Activated T-helper 1 cell treated with anti-CD3 and anti-CD28 coated beads, Interleukin-2, amount 50 U/mL, for 16 hours (primary cell): ENCODE data around the gene CSRP2.
A peak's percentile ranks its signal among the peaks of the same experiment; 100 is the strongest.

Source experiments
- DNase-seq, 2 donors: peaks; one replicate each; pipeline ENCODE4 v3.0.0-alpha.2; 2020; ENCODE audit warnings: low read depth in 1 of 2, low spot score in 1 of 2

The CSRP2 gene

GRCh38 chr12:76878899-76879709, at the start of gene CSRP2:
TSS of gene CSRP2 (minus strand) at chr12:76879019. CDS start at chr12:76866260, 12,759 bp downstream.
- DNase-seq: peak; percentile 10 to 27

GRCh38 chr12:76927170-76927784, 48.5 kb upstream of the CSRP2 start:
- DNase-seq: no peak

DNA sequence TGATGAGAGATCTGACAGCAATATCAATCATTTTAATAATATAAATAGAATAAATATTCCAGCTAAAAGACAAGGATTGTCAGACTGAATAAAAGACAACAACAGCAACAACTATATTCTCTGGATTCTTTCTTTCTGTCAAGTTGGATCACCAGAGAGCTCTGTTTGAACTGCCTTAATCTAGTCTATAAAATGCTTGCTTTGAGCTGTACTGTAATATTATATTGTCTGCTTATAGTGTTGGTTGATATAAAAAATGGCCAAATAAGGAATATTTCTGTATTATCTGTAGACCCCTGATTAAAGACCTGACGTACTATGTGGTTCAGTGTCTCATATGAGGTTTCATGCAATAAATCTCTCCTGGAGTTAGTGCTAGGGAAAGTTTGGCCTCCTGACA, 46.3 kb upstream of the CSRP2 start:
- no peak for DNase-seq

GRCh38 chr12:76922866-76923265, 44.0 kb upstream of the CSRP2 start:
- no peak for DNase-seq

GRCh38 chr12:76921891-76922664, 43.3 kb upstream of the CSRP2 start:
- no peak for DNase-seq

- no peak for DNase-seq
Observed at GRCh38 chr12:76921100-76921471, 42.3 kb upstream of the CSRP2 start.

GRCh38 chr12:76920172-76921099, 41.6 kb upstream of the CSRP2 start:
- no peak for DNase-seq

GRCh38 chr12:76919383-76920171, 40.8 kb upstream of the CSRP2 start:
- DNase-seq: no peak

DNA sequence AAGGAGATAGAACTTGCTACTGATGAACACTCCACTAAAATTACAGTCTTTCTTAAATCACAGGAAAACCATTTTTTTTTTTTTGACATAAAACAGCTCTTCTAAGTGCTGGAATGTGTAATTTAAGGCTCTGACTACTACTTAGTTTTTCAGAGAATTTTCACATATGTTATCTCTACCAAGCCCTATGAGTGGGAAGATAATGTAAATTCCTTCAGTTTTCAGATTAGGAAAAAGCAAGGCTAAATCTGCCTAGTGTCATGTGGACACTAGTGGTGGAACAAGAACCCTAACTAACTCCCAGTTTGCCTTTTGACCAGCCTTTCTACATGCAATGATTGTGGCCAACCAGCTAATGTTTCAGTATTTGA, 37.3 kb upstream of the CSRP2 start:
- no peak for DNase-seq

- DNase-seq: no peak
Observed at GRCh38 chr12:76915361-76916169, 36.7 kb upstream of the CSRP2 start.

DNA sequence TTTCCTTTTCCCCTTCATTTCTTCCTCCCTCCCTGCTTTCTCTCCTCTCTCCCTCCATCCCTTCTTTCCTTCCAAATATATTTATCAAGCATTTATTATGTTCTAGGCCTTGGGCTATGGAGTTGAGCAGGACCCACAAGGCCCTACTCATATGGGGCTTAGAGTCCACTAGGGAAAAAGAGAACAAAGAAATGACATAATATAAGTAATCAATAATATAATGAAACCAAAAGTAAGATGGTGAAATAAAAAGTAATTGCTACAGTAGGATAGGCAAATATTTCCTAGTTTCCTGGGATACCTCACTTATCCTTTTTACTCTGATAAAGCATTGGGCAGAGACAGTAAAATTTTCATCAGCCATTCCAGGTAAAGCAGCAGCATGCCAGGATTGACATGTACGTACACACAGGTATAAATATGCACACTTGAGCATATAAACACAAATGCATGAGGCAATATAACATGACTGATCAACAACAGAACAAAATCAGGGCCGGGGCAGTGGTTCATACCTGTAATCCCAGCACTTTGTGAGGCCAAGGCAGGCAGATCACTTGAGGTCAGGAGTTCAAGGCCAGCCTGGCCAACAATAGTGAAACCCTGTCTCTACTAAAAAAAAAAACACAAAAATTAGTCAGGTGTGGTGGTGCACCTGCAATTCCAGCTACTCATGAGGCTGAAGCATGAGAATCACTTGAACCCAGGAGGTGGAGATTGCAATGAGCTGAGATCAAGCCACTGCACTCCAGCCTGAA, 35.5 kb upstream of the CSRP2 start:
- no peak for DNase-seq

DNA sequence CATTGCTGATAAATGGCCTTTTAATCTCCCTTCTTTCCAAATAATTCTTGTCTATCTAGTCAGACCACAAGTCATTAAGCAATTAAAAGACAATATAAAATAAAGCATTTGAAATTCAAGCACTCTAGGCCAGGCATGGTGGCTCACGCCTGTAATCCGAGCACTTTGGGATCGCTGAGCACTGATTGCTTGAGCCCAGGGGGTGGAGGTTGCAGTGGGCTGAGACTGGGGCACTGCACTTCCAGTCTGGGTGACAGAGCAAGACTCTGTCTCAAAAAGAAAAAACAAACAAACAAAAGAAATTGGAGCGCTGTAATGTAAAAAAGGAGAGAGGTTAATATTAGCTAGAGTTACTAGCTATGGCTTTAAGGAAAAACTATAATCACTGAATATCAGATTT, 30.5 kb upstream of the CSRP2 start:
- no peak for DNase-seq

GRCh38 chr12:76908303-76909017, 29.6 kb upstream of the CSRP2 start:
- DNase-seq: no peak

DNA sequence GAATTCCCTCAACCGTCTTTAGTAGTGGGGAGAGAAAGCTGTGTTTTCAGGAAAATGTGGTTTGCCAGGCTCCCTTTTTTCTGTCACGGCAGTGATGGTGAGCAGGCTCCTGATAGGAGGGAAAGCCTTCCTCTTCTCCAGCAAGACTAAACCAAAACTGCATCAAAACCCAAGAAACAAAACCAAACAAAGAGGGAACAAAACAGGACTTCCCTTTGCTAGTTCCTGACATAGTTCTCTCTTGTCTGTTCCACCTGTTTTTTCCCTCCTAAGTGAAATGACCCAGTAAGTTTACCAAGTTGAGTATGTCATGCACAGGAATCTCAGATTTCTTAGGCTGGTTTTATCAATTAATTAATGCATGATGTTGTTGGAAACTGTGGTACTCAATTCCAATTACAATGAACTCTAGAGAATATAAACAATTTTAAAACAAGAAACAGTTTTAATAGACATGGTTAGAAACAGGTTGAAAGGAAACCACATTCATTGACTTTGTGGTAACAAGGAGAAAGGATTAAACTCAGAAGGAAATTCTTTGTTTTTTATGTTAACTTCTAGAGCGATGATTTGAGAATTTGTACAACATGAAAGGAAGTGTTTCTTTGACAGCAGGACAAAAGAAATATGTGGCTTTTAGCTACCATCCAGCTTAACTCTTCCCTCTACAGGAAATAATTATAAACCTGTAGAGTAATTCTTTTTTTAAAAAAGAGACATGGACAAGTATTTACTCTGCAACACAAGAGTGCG, 23.0 kb upstream of the CSRP2 start:
- no peak for DNase-seq

GRCh38 chr12:76899522-76899921, 20.7 kb upstream of the CSRP2 start:
- no peak for DNase-seq

- DNase-seq: no peak
Observed at GRCh38 chr12:76898442-76898841, 19.6 kb upstream of the CSRP2 start.

DNA sequence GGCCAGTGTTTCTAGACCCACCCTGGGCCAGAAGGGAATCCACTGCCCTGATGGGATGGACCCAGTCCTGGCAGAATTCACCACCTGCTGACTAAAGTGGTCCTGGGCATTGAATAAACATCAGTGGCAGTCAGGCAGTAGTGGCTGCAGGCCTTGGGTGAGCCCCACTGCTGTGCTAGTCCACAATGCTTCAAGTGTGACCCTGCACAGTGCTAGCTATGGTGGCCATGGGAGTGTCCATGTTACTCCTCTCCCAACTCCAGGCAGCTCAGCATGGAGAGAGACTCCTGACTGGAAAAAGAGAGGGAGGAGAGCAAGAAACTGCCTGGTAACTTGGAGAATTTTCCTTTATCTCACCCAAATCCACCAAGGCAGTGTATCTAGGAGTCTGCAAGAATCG, 17.5 kb upstream of the CSRP2 start:
- DNase-seq: no peak
